ENCODE measurements around the gene ZSWIM2.
"Not testable (repeated sequence)": the region's sequence is repeated elsewhere in the genome, so short reads cannot be mapped to it uniquely, and the experiment has no call there.

Gene ZSWIM2

GRCh38 chr2:186806591-186806990, 42.4 kb downstream of the ZSWIM2 start:
- H3K36me3 Mint-ChIP-seq, result no peaks in the 10 kb centered on the region
- no peak for DNase-seq (ENCODE audit: low spot score in 2 of 2)
- H3K9me3 Mint-ChIP-seq, result peaks cover 6% of the 10 kb centered on the region
- H3K4me3 Mint-ChIP-seq, result no peak overlapping the region
- no peaks in the 10 kb centered on the region for H3K27me3 Mint-ChIP-seq
- no peak overlapping the region for H3K27ac Mint-ChIP-seq
- no peak for ATAC-seq (ENCODE audit: low read depth)
- H3K4me1 Mint-ChIP-seq, result no peaks in the 10 kb centered on the region

GRCh38 chr2:186798604-186799003, 50.4 kb downstream of the ZSWIM2 start:
- not testable (repeated sequence) for H3K4me1 Mint-ChIP-seq; H3K27me3 Mint-ChIP-seq; DNase-seq (ENCODE audit: low spot score in 2 of 2); H3K9me3 Mint-ChIP-seq; ATAC-seq (ENCODE audit: low read depth); H3K36me3 Mint-ChIP-seq; H3K27ac Mint-ChIP-seq; H3K4me3 Mint-ChIP-seq

GRCh38 chr2:186784930-186785329, 64.0 kb downstream of the ZSWIM2 start:
- Mint-ChIP-seq H3K9me3 (peaks cover 13% of the 10 kb centered on the region), H3K27me3 (no peaks in the 10 kb centered on the region), H3K36me3 (no peaks in the 10 kb centered on the region), H3K4me3 (no peak overlapping the region), H3K4me1 (no peaks in the 10 kb centered on the region), H3K27ac (no peak overlapping the region)
- DNase-seq (ENCODE audit: low spot score in 2 of 2) (no peak), ATAC-seq (ENCODE audit: low read depth) (no peak)

- Mint-ChIP-seq H3K4me1 (no peaks in the 10 kb centered on the region), H3K36me3 (no peaks in the 10 kb centered on the region)
These were observed 65.7 kb downstream of the ZSWIM2 start for GRCh38 chr2:186783254-186783653.

GRCh38 chr2:186780701-186781316, 68.2 kb downstream of the ZSWIM2 start:
- Mint-ChIP-seq H3K4me1 (no peaks in the 10 kb centered on the region), H3K4me3 (no peak overlapping the region), H3K27ac (no peak overlapping the region), H3K36me3 (no peaks in the 10 kb centered on the region), H3K27me3 (peaks cover 2% of the 10 kb centered on the region), H3K9me3 (peaks cover 10% of the 10 kb centered on the region)
- no peak for DNase-seq (ENCODE audit: low spot score in 2 of 2)
- ATAC-seq (ENCODE audit: low read depth), result no peak

More at GRCh38 chr2:186783254-186783653, 65.7 kb downstream of the ZSWIM2 start:
- H3K9me3 Mint-ChIP-seq, result peaks cover 12% of the 10 kb centered on the region
- no peak for ATAC-seq (ENCODE audit: low read depth)
- no peaks in the 10 kb centered on the region for H3K27me3 Mint-ChIP-seq
- H3K4me3 Mint-ChIP-seq, result no peak overlapping the region
- no peak for DNase-seq (ENCODE audit: low spot score in 2 of 2)
- no peak overlapping the region for H3K27ac Mint-ChIP-seq
